Measurements from ENCODE around the gene GPC5.

GPC5 gene

DNA sequence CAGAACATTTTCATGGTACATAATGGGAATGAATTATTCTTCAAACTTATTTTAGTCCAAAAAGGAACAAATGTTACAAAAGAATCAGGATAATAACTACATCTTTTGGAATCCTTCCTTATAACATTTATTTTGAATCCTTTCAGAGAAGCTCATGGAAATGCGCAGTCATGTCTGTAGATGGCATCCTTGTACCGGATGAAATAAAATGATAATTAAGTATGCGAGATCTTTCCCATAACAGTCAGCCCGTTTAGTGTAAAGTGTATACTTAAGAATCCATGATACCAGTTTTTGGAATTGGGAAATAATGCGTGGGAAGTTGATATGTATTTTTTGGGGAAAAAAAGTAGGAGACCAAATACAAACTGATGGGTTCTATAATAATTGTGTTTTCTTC lies 418.8 kb downstream of the GPC5 start:
- no peak overlapping the region for H3K27ac ChIP-seq
- TF ChIP-seq, protein P1, sequence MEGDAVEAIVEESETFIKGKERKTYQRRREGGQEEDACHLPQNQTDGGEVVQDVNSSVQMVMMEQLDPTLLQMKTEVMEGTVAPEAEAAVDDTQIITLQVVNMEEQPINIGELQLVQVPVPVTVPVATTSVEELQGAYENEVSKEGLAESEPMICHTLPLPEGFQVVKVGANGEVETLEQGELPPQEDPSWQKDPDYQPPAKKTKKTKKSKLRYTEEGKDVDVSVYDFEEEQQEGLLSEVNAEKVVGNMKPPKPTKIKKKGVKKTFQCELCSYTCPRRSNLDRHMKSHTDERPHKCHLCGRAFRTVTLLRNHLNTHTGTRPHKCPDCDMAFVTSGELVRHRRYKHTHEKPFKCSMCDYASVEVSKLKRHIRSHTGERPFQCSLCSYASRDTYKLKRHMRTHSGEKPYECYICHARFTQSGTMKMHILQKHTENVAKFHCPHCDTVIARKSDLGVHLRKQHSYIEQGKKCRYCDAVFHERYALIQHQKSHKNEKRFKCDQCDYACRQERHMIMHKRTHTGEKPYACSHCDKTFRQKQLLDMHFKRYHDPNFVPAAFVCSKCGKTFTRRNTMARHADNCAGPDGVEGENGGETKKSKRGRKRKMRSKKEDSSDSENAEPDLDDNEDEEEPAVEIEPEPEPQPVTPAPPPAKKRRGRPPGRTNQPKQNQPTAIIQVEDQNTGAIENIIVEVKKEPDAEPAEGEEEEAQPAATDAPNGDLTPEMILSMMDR (conservative IDR thresholded peaks at IDR 0.05), result peak; percentile 80

GRCh38 chr13:91824416-91824815 lies 426.0 kb downstream of the GPC5 start:
- TF ChIP-seq, protein P1 (conservative IDR thresholded peaks at IDR 0.05), result no peak
- no peak overlapping the region for H3K27ac ChIP-seq

- no peak overlapping the region for H3K27ac ChIP-seq
These were observed 427.1 kb downstream of the GPC5 start for GRCh38 chr13:91825516-91825915.

GRCh38 chr13:91836553-91836952 lies 438.1 kb downstream of the GPC5 start:
- H3K27ac ChIP-seq, result no peak overlapping the region
- TF ChIP-seq, protein P1 (conservative IDR thresholded peaks at IDR 0.05), result no peak

More at GRCh38 chr13:91825516-91825915, 427.1 kb downstream of the GPC5 start:
- TF ChIP-seq, protein P1 (conservative IDR thresholded peaks at IDR 0.05), result no peak

- H3K27ac ChIP-seq, result no peak overlapping the region
- TF ChIP-seq, protein P1 (conservative IDR thresholded peaks at IDR 0.05), result no peak
These were observed 447.2 kb downstream of the GPC5 start for GRCh38 chr13:91845612-91846011.

DNA sequence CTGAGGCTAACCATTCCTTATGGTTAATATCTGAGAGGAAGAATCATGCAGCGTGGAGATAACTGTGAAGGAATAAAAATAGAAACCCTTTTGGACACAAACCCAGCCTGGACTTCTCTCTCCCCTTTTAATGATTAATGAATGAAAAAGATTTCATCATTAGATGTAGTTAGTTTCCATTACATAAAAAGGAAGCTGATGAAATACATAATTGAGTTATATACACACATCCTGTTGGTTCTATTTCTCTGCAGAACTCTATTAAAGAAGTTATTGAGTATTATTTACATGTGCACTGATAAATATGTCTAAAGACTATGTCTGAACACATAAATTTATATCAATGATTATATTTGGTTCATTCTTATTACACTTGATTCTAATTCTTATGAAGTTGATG lies 465.3 kb downstream of the GPC5 start:
- no peak overlapping the region for H3K27ac ChIP-seq
- TF ChIP-seq, protein P1 (conservative IDR thresholded peaks at IDR 0.05), result no peak

DNA sequence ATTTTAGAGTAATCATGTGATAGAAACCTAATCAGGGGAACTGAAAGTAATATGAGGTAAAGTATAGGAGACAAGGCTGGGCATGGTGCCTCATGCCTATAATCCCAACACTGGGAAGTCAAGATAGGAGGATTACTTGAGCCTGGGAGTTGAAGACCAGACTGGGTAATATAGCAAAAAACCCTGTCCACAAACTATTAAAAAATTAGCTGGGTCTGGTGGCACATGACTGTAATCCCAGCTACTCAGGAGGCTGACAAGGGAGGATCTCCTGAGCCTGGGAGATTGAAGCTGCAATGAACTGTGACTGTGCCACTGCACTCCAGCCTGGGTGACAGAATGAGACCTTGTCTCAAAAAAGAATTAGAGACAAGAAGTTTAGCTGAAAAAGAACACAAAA lies 469.9 kb downstream of the GPC5 start:
- TF ChIP-seq, protein P1 (conservative IDR thresholded peaks at IDR 0.05), result no peak
- H3K27ac ChIP-seq, result no peak overlapping the region

DNA sequence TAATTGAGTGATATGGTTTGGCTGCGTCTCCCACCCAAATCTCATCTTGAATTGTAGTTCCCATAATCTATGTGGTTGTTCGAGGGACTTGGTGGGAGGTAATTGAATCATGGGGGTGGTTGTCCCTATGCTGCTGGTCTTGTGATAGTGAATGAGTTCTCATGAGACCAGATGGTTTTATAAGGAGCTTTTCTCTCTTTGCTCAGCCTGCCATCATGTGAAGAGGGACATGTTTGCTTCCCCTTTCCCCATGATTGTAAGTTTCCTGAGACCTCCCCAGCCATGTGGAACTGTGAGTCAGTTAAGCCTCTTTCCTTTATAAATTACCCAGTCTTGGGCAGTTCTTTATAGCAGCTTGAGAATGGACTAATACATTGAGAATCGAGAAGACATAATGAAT lies 480.1 kb downstream of the GPC5 start:
- TF ChIP-seq, protein P1 (conservative IDR thresholded peaks at IDR 0.05), result no peak
- no peak overlapping the region for H3K27ac ChIP-seq
